ENCODE data around the gene UBA5.

GRCh38 chr3:132641837-132642538, 18.1 kb upstream of the UBA5 start:
- TF ChIP-seq, protein P1, sequence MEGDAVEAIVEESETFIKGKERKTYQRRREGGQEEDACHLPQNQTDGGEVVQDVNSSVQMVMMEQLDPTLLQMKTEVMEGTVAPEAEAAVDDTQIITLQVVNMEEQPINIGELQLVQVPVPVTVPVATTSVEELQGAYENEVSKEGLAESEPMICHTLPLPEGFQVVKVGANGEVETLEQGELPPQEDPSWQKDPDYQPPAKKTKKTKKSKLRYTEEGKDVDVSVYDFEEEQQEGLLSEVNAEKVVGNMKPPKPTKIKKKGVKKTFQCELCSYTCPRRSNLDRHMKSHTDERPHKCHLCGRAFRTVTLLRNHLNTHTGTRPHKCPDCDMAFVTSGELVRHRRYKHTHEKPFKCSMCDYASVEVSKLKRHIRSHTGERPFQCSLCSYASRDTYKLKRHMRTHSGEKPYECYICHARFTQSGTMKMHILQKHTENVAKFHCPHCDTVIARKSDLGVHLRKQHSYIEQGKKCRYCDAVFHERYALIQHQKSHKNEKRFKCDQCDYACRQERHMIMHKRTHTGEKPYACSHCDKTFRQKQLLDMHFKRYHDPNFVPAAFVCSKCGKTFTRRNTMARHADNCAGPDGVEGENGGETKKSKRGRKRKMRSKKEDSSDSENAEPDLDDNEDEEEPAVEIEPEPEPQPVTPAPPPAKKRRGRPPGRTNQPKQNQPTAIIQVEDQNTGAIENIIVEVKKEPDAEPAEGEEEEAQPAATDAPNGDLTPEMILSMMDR (optimal IDR thresholded peaks at IDR 0.05 in 1 of 3, IDR thresholded peaks at IDR 0.05 in 1 of 3, conservative IDR thresholded peaks at IDR 0.05 in 1 of 3; ENCODE audit: extremely low read depth in 1 of 3, insufficient read depth in 2 of 3, low read length in 3 of 3): peak in 2 of 3 experiments; percentile 40 to 42
- no peak for TF ChIP-seq EZH2 (IDR thresholded peaks at IDR 0.05; ENCODE audit: low read length)

Measured in keratinocyte (primary cell).